ENCODE results near the gene OMD. TPM values are rescaled to one million over a fixed set of nuclear protein-coding genes. Genes with fewer than 3 reads are reported as not detected.

Gene OMD
- total and polyA plus RNA-seq, 2 donors (not counting 1 experiment from before 2014, with no cell fraction given) = not detected

DNA sequence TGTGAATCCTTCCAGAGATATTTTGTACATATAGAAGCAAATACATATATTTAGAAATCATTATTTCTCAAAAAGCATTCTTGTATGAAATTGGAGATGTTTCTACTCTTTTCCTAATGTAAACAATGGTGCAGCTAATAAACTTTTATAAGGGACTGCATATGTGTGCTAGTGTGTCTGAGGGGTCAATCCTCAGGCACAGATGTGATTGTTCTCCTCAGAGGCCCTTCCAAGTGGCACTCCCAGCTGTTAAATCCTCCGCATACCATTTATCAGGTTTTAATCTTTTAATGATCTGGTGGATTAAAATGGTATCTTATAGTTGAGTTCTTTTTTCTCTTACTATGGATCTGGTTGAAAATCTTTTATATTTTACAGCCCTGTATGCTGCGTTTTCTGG is 5.6 kb upstream of the OMD start:
- H3K27me3 ChIP-seq (replicated peaks in 1 of 4; ENCODE audit: control extremely low read depth in 1 of 4, control insufficient read depth in 3 of 4, insufficient read depth in 4 of 4, low read length in 3 of 4) = no peaks in the 10 kb centered on the region

DNA sequence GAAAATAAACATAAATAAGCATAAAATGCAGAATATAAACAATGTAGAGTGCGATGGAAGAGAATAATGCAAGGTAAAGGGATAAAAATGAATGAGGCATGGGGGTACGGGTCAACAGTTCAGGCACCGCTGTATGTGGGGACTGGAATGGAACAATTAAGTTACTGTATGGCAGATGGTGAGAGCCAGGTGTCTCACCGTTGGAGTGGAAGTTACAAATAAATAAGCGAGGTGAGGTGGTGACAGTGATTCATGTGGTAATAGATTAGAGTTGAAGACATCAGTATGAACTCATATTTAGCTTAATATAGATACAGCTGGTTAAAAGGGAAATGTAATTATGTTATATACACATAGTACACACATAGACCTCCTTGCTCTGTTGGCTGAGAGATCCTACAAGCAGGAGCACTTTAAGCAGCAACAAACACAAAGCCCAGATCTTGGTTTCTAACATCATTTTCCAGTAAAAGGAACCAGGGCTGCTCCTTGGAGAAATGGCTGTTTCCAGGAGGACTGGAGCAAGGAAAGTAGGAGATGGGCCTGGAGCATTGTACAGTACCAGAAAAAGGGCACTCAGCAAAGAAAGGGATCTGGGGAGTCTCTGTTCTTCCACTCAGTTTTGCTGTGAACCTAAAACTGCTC is 2.4 kb upstream of the OMD start:
- DNase-seq = no peak
- no peak for TF ChIP-seq EZH2 (IDR thresholded peaks at IDR 0.05; ENCODE audit: borderline replicate concordance, insufficient read depth, low read depth, low read length, poor library complexity, severe bottlenecking)
- no peak for TF ChIP-seq CTCF (IDR thresholded peaks at IDR 0.05)
- WGBS (ENCODE audit: insufficient coverage) = 100% methylated on average over 3 of the region's 5 CpGs
- intact Hi-C loops (cut with micrococcal nuclease) = no loop called here
- Histone ChIP-seq H3K9me3 (ENCODE audit: control extremely low read depth in 1 of 3, control insufficient read depth in 2 of 3, insufficient read depth in 1 of 3, low read length in 2 of 3) (no peaks in the 10 kb centered on the region), H3K27me3 (replicated peaks in 1 of 4; ENCODE audit: control extremely low read depth in 1 of 4, control insufficient read depth in 3 of 4, insufficient read depth in 4 of 4, low read length in 3 of 4) (no peaks in the 10 kb centered on the region), H3K27ac (ENCODE audit: low read length in 2 of 2) (no peak overlapping the region), H2AFZ (ENCODE audit: insufficient read depth, low read depth, low read length, poor library complexity, severe bottlenecking) (no peak overlapping the region), H3K4me2 (replicated peaks; ENCODE audit: low read depth, low read length, poor library complexity, severe bottlenecking) (no peak overlapping the region), H3K9ac (ENCODE audit: low read length) (no peak overlapping the region), H3K79me2 (ENCODE audit: control insufficient read depth, insufficient read depth, low read length) (no peaks in the 10 kb centered on the region), H3K4me3 (ENCODE audit: control extremely low read depth in 1 of 5, extremely low read depth in 1 of 5, insufficient read depth in 1 of 5, low read depth in 2 of 5, low read length in 4 of 5) (no peak overlapping the region), H3K4me1 (ENCODE audit: control insufficient read depth in 2 of 2, insufficient read depth in 2 of 2, low read length in 2 of 2) (no peaks in the 10 kb centered on the region), H3K36me3 (replicated peaks in 1 of 2; ENCODE audit: control extremely low read depth in 1 of 2, control insufficient read depth in 1 of 2, extremely low read depth in 1 of 2, insufficient read depth in 2 of 2, low read length in 1 of 2) (no peaks in the 10 kb centered on the region), H4K20me1 (ENCODE audit: control insufficient read depth, insufficient read depth, low read length, poor library complexity, severe bottlenecking) (no peaks in the 10 kb centered on the region)
- Mint-ChIP-seq H3K4me3 (no peak overlapping the region), H3K4me1 (no peaks in the 10 kb centered on the region), H3K9me3 (ENCODE audit: insufficient read depth) (no peaks in the 10 kb centered on the region), H3K27ac (no peak overlapping the region), H3K27me3 (no peaks in the 10 kb centered on the region)
- ATAC-seq (ENCODE audit: low read depth) = no peak
- ChIA-PET CTCF (no interaction called here), POLR2A (no interaction called here)

More for the DNA sequence above, 5.6 kb upstream of the OMD start:
- DNase-seq (no peak), ATAC-seq (ENCODE audit: low read depth) (no peak)
- no peak for TF ChIP-seq EZH2 (IDR thresholded peaks at IDR 0.05; ENCODE audit: borderline replicate concordance, insufficient read depth, low read depth, low read length, poor library complexity, severe bottlenecking)
- TF ChIP-seq CTCF (IDR thresholded peaks at IDR 0.05) = no peak
- Histone ChIP-seq H3K9ac (ENCODE audit: low read length) (no peak overlapping the region), H3K36me3 (replicated peaks in 1 of 2; ENCODE audit: control extremely low read depth in 1 of 2, control insufficient read depth in 1 of 2, extremely low read depth in 1 of 2, insufficient read depth in 2 of 2, low read length in 1 of 2) (no peaks in the 10 kb centered on the region), H2AFZ (ENCODE audit: insufficient read depth, low read depth, low read length, poor library complexity, severe bottlenecking) (no peak overlapping the region), H3K4me1 (ENCODE audit: control insufficient read depth in 2 of 2, insufficient read depth in 2 of 2, low read length in 2 of 2) (no peaks in the 10 kb centered on the region), H3K4me2 (replicated peaks; ENCODE audit: low read depth, low read length, poor library complexity, severe bottlenecking) (no peak overlapping the region), H3K9me3 (ENCODE audit: control extremely low read depth in 1 of 3, control insufficient read depth in 2 of 3, insufficient read depth in 1 of 3, low read length in 2 of 3) (no peaks in the 10 kb centered on the region), H3K4me3 (ENCODE audit: control extremely low read depth in 1 of 5, extremely low read depth in 1 of 5, insufficient read depth in 1 of 5, low read depth in 2 of 5, low read length in 4 of 5) (no peak overlapping the region), H4K20me1 (ENCODE audit: control insufficient read depth, insufficient read depth, low read length, poor library complexity, severe bottlenecking) (no peaks in the 10 kb centered on the region), H3K79me2 (ENCODE audit: control insufficient read depth, insufficient read depth, low read length) (no peaks in the 10 kb centered on the region), H3K27ac (ENCODE audit: low read length in 2 of 2) (no peak overlapping the region)
- Mint-ChIP-seq H3K9me3 (ENCODE audit: insufficient read depth) (no peaks in the 10 kb centered on the region), H3K27ac (no peak overlapping the region), H3K27me3 (no peaks in the 10 kb centered on the region), H3K4me1 (no peaks in the 10 kb centered on the region), H3K4me3 (no peak overlapping the region)
- POLR2A ChIA-PET = no interaction called here
- CTCF ChIA-PET = no interaction called here
- WGBS (ENCODE audit: insufficient coverage) = no CpG with 5 or more reads among the region's 2 CpGs
- intact Hi-C loops (cut with micrococcal nuclease) = no loop called here
